ENCODE results near the gene GNG4.

Gene GNG4

GRCh38 chr1:235649368-235650163, at the start of gene GNG4:
Gene GNG4, minus strand, starts transcription at chr1:235649784. Its CDS starts 65,946 bp downstream, at chr1:235583838.
- DNase-seq = no peak

DNA sequence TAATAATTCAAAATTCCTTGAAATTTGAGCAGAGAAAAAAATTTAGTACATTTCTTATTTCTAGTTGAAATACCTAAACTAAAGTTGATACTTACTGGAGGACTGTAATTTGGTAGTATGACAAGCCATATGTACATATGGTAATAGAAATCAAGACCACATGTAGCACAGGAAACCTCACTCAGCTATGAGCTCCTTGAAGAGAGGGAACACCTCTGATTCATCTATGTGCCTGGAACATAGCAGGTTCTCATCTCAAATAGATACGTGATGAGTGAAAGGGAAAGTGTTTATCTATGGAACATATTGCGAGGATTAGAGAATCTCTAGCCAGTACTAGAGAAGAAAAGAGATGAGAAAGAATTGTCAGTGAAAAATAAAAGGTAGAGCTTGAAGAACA, 47.9 kb upstream of the GNG4 start:
- no peak for DNase-seq

- no peak for DNase-seq
These were observed 39.8 kb upstream of the GNG4 start for GRCh38 chr1:235689356-235689755.

DNA sequence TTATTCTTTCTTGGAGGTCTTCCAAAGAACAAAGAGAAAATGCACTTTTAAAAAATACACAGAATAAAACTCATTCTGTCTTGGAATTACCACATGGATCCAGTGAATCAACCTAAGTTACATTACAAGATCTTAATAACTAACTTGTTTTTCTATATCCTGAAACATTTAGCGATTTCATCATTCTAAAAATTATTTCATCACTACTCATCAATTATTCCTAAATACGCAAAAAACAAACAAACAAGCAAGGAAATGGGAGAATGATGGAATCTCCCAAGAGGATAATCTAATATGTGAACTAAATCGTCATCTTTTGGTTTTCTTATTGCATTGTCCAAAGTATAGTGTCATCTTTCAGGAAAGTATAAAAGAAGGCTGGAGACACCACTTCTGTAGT, 38.5 kb upstream of the GNG4 start:
- DNase-seq = no peak

- DNase-seq = no peak
These were observed 34.1 kb upstream of the GNG4 start for GRCh38 chr1:235683653-235684052.

GRCh38 chr1:235682216-235682615, 32.6 kb upstream of the GNG4 start:
- no peak for DNase-seq

GRCh38 chr1:235679644-235680043, 30.1 kb upstream of the GNG4 start:
- DNase-seq = no peak

DNA sequence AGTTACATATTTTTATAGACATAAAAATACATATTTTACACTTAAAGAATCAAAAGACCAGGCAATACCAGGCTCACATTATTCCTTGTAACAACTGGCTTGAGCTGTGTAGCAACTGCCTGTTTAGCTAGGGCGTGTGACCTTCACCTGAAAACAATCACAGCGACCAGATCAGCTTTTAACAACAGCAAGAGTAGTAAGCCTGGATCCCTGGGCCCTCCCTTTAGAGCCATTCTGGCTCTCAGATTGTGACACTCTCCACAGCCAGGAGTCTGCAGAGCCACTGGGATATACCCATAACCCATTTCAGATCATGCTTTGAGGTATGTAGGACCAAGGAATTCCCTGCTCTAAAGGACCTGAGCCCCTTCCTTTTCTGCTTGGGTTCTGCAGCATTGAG, 29.4 kb upstream of the GNG4 start:
- DNase-seq = no peak

- no peak for DNase-seq
These were observed 25.7 kb upstream of the GNG4 start for GRCh38 chr1:235675152-235675890.

GRCh38 chr1:235673981-235674380, 24.4 kb upstream of the GNG4 start:
- DNase-seq = no peak

DNA sequence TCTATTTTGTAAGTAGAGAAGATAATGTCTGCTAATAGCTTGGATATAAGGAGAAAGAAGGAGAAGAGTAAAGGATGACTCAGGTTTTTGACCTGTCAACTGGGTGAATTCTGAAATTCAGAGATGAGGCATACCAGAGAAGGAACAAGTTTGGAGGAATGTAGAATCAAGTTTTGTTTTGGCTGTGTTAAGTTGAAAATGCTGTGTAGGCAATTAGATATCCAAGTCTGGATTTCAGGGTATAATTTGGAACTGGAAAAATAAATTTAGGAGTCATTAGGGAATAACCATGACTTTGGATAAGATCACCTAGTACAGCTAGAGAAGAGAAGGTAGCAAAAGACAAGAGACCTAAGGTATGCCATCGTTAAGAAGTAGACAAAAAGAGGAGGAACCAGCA, 22.4 kb upstream of the GNG4 start:
- DNase-seq = no peak

DNA sequence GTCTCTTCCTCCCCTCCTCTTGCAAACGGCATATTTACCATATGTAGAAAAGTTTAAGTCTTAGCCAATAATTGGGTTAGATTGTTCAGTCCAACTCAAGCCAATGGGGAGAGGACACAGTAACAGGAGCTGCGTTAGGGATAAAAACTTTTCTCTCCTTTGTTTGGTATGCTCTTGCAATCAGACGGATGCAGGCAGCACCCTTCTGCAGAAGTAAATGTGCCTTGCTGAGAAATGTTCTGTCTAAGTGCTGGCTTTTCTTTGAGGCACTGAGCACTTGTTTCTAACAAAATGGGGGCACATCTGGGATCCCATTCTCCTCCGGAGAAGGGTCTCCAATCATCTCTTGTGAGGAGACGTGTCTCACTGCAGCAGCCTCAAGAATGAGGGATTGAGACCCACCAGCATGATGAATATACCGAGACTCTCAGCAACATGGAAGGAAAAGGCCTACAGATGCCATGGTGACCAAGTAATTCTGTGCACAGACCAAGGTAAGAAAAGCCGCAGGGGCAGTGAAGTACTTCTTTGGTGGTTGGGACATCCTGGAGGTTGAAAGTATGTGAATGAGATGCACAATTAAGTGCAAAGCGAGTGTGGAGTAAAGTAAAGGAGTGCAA, 20.7 kb upstream of the GNG4 start:
- no peak for DNase-seq

GRCh38 chr1:235669277-235669676, 19.7 kb upstream of the GNG4 start:
- no peak for DNase-seq

DNA sequence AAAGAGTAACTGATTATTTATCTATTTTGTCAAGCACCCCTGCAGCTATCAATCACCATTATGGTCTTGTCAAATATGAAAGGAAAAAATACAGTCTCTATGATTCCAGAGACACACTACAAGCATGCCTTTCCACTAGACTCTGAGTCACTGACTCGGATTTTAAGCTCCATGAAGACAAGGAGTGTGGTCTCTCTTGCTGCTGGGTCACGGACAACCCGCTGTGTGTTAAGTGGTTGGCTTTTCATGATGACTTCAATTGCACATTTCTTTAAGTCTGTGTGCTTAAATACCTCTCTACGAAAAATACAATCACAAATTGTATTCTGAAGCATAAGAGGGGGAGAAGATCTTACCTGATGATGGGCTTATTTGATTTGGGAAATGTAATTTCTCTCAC, 14.0 kb upstream of the GNG4 start:
- DNase-seq = no peak

- DNase-seq = no peak
These were observed 12.0 kb upstream of the GNG4 start for GRCh38 chr1:235661568-235661967.

- no peak for DNase-seq
These were observed 9.7 kb upstream of the GNG4 start for GRCh38 chr1:235659186-235659771.

GRCh38 chr1:235657747-235658526, 8.4 kb upstream of the GNG4 start:
- DNase-seq = no peak

DNA sequence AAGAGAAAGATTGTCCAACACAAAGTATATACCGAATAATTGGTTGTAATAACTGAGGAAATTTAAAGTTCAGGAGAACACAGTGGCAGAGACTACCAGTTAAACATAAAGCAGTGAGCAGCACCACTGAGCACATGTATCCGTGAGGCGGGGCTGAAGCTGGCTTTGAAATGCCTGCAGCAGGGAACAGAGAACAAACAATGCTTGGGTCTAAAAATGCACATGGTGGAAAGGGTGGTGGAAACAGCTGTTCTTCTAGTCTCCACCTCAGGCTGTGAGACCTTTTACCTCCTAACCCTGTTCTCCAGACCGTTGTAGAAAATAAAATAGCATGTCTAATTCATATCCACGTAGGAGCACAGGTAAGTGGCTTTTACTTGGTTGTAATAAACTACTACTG, 7.7 kb upstream of the GNG4 start:
- no peak for DNase-seq

- DNase-seq = no peak
These were observed 2.8 kb upstream of the GNG4 start for GRCh38 chr1:235652364-235652763.

DNA sequence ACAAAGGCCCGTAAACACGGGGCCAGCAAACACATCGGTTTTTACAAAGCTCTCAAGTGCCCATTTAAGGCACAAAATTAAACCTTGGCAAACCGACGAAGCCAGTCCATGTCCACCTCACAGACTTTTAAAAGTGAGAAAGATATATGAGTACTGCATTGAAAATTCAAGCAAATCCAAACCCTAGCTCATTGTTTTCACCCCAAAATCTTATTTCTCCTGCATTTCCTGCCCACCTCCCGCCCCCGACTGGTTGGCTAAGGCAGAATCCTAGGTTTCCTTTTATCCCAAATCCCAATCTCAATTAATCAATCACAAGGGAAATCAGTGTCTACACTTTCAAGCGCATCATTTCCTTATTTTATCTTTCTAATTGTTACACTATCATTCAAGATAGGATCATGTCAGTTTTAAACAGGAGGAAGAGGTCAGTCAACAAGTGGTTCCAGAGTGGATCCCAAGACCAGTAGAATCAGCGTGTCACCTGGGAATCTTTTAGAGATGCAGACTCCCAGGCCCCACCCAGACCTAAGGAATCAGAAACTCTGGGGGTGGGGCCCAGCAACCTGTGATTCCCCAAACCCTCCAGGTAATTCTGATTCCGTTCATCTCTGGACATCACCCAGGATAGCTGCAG, 1.7 kb upstream of the GNG4 start:
- no peak for DNase-seq

DNA sequence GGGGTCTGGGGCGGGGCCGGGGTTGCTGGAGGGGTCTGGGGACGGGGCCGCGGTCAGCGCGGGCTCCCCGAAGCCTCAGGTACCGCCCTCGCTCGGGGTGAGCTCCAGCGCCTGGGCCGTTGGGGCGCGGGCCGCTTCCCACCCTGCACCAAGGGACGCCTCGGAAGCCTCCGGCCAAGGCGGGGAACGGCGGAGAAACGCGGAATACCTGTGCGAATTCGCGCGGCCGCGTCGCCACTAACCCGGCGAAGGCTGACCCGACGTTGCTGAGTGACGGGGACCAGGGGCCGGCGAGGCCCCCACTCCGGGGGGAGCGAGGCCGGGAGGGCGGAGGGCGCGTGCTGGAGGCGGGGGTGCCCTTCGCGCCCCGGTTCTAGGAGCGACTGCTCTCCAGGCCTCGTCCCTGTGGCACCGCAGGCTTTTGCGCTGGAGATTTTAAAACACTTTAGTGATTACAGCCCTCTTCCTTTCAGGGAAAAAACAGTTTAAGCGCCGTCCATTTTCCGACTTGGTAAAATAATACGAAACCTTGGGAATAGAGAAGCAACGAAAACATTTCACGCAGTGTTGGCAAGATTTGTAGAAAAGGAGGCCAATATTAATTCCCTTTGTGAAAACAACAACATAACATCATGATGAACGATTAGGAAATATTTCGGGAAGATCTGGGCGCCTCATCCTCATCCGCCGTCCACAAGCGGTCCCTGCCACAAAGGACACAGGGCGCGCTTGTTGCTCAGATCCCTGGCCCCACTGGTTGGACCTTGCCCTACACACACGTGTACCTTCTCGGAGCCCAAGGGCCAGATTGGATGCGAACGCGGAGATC, 971 bp upstream of the GNG4 start:
- no peak for DNase-seq
